ENCODE measurements around the gene RAB28.

DNA sequence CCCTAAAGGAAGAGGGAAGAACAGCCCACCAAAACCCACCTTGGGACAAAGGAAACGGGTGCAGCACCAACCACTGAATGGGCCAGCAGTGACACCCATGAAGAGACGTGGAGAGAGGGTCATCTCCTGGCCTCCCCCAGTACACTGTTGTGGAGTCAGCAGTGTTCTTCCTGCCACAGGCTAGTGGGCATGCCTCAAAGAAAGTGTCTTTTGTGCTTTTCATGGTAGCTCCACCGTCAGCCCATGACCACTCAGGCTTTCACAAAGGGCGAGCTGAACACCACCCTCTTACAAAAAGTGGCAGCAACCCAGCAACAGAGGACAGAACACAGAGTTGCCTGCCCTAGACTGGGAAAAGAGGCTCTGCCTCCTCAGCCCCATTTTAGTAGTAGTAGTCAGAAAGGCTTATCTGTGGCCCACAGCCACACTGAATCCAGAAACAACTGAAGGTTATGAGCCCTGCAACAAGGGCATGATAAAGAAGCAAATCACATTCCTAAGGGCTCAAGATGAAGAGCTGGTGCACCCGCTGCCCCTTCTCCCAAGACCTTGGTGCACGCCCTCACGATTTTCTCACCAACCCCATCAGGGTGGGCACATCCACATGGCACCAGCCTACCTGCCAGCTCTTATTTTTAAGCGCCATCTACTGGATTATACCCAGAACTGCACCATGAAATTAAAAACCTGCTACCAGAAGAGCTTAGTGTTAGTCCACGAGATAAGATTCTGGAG is 53.1 kb downstream of the RAB28 start:
- no peak for TF ChIP-seq POLR2A (IDR thresholded peaks at IDR 0.05)
- TF ChIP-seq, protein P1, sequence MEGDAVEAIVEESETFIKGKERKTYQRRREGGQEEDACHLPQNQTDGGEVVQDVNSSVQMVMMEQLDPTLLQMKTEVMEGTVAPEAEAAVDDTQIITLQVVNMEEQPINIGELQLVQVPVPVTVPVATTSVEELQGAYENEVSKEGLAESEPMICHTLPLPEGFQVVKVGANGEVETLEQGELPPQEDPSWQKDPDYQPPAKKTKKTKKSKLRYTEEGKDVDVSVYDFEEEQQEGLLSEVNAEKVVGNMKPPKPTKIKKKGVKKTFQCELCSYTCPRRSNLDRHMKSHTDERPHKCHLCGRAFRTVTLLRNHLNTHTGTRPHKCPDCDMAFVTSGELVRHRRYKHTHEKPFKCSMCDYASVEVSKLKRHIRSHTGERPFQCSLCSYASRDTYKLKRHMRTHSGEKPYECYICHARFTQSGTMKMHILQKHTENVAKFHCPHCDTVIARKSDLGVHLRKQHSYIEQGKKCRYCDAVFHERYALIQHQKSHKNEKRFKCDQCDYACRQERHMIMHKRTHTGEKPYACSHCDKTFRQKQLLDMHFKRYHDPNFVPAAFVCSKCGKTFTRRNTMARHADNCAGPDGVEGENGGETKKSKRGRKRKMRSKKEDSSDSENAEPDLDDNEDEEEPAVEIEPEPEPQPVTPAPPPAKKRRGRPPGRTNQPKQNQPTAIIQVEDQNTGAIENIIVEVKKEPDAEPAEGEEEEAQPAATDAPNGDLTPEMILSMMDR (IDR thresholded peaks at IDR 0.05), result no peak
- no peak for TF ChIP-seq EP300 (IDR thresholded peaks at IDR 0.05)
- TF ChIP-seq POLR2AphosphoS5 (IDR thresholded peaks at IDR 0.05), result no peak
